ENCODE measurements around the gene PFDN1. TPM values are rescaled to one million over a fixed set of nuclear protein-coding genes. Genes with fewer than 3 reads are reported as not detected.

The PFDN1 gene
- total RNA-seq, 1 experiment from 2014 or later = 48.9 TPM

GRCh38 chr5:140321796-140322195 lies 18.9 kb upstream of the PFDN1 start:
- ChIA-PET POLR2A (no interaction called here), CTCF (no interaction called here), RAD21 (ENCODE audit: low non-redundant PET in 1 of 2, low total read pairs in 2 of 2, uncharacterized antibody in 2 of 2, unreplicated experiment in 2 of 2) (no interaction called here)
- DNase-seq (ENCODE audit: low read depth, low spot score) (no peak), ATAC-seq (no peak)
- no peak overlapping the region for H3K4me2 ChIP-seq (ENCODE audit: low read length)
- no peaks in the 10 kb centered on the region for H3K9me2 ChIP-seq (ENCODE audit: insufficient read depth)
- no peak for TF ChIP-seq ZFX (IDR thresholded peaks at IDR 0.05)
- TF ChIP-seq FOSL1 (IDR thresholded peaks at IDR 0.05; ENCODE audit: low read depth) = no peak
- no peak for TF ChIP-seq ATF3 (IDR thresholded peaks at IDR 0.05)
- TF ChIP-seq EZH2phosphoT487 (IDR thresholded peaks at IDR 0.05; ENCODE audit: borderline replicate concordance) = no peak
- no peak for TF ChIP-seq SP1 (IDR thresholded peaks at IDR 0.05; ENCODE audit: low read depth)
- TF ChIP-seq REST (IDR thresholded peaks at IDR 0.05; ENCODE audit: low read depth) = no peak
- no peak for TF ChIP-seq JUND (IDR thresholded peaks at IDR 0.05)
- no peak for TF ChIP-seq POLR2AphosphoS5 (IDR thresholded peaks at IDR 0.05; ENCODE audit: low read depth, low read length)
- TF ChIP-seq MAX (IDR thresholded peaks at IDR 0.05) = no peak
- TF ChIP-seq EGR1 (IDR thresholded peaks at IDR 0.05; ENCODE audit: low read depth) = no peak
- TF ChIP-seq SIN3A (IDR thresholded peaks at IDR 0.05; ENCODE audit: low read depth) = no peak
- TF ChIP-seq ZBTB33 (IDR thresholded peaks at IDR 0.05; ENCODE audit: extremely low read depth, insufficient replicate concordance, low read length) = no peak
- TF ChIP-seq ELF1 (IDR thresholded peaks at IDR 0.05; ENCODE audit: borderline replicate concordance, low read depth) = no peak
- TF ChIP-seq CTCF (IDR thresholded peaks at IDR 0.05 in 2 of 3, conservative IDR thresholded peaks at IDR 0.05 in 1 of 3; ENCODE audit: borderline replicate concordance in 1 of 3, insufficient read depth in 1 of 3, low read depth in 2 of 3, low read length in 2 of 3) = no peak
- no peaks in the 10 kb centered on the region for H3K79me2 ChIP-seq (ENCODE audit: insufficient read depth, low read length)
- H4K20me1 ChIP-seq (ENCODE audit: insufficient read depth) = no peaks in the 10 kb centered on the region
- no peaks in the 10 kb centered on the region for H3K27me3 ChIP-seq (ENCODE audit: insufficient read depth, low read length)
- BruUV-seq (replicated peaks) = no TSS peak
- H3K36me3 ChIP-seq (ENCODE audit: control insufficient read depth in 1 of 2, insufficient read depth in 2 of 2, low read length in 2 of 2) = no peaks in the 10 kb centered on the region
- H3K9ac ChIP-seq (ENCODE audit: low read length) = no peak overlapping the region
- intact Hi-C loops (cut with micrococcal nuclease) = no loop called here
- H3K27ac ChIP-seq (ENCODE audit: low read depth, low read length) = no peak overlapping the region
- H2AFZ ChIP-seq (ENCODE audit: low read depth, low read length, poor library complexity, severe bottlenecking) = no peak overlapping the region
- H3K9me3 ChIP-seq (ENCODE audit: control insufficient read depth in 1 of 2, insufficient read depth in 1 of 2, low read depth in 1 of 2, low read length in 2 of 2) = no peaks in the 10 kb centered on the region
- H3K4me1 ChIP-seq (ENCODE audit: control insufficient read depth in 1 of 2, insufficient read depth in 2 of 2, low read length in 2 of 2) = peaks cover 12 to 29% of the 10 kb centered on the region in 2 experiments
- H3K4me3 ChIP-seq (replicated peaks in 1 of 2; ENCODE audit: low read depth in 1 of 2, low read length in 2 of 2) = no peak overlapping the region
